H9 (cell line): Measurements from ENCODE around the gene DCX. TPM values are rescaled to one million over a fixed set of nuclear protein-coding genes. Genes with fewer than 3 reads are reported as not detected.

Experiments
- DNase-seq: peaks from one replicate; pipeline ENCODE4 v3.0.0-alpha.2; 2017
- H2AFZ ChIP-seq: one replicate; pipeline ENCODE4 v1.6.1; 2013; ENCODE audit warnings: mild to moderate bottlenecking, low read length, control low read depth, moderate library complexity
- H2AK5ac ChIP-seq: 2 replicates; pipeline ENCODE4 v1.6.1; 2013; ENCODE audit warnings: low read length, control low read depth, mixed read lengths; ENCODE audit not compliant: insufficient read length
- H2BK120ac ChIP-seq: one replicate; pipeline ENCODE4 v1.6.1; 2013; ENCODE audit warnings: low read depth, mild to moderate bottlenecking, low read length, control low read depth, inconsistent platforms; ENCODE audit not compliant: poor library complexity, severe bottlenecking
- H2BK12ac ChIP-seq: 2 replicates; pipeline ENCODE4 v1.6.1; 2013; ENCODE audit warnings: low read length, control low read depth, mixed read lengths, low read depth; ENCODE audit not compliant: insufficient read length
- H2BK15ac ChIP-seq: 2 replicates; pipeline ENCODE4 v1.6.1; 2013; ENCODE audit warnings: low read depth, low read length, control low read depth
- H2BK20ac ChIP-seq: one replicate; pipeline ENCODE4 v1.6.1; 2013; ENCODE audit warnings: low read depth, mild to moderate bottlenecking, low read length, control low read depth, inconsistent platforms; ENCODE audit not compliant: poor library complexity, severe bottlenecking
- H2BK5ac ChIP-seq: 2 replicates; pipeline ENCODE4 v1.6.1; 2013; ENCODE audit warnings: low read length, control low read depth, mixed read lengths; ENCODE audit not compliant: insufficient read length
- H3K14ac ChIP-seq: 2 replicates; pipeline ENCODE4 v1.6.1; 2013; ENCODE audit warnings: low read length, control low read depth; ENCODE audit not compliant: insufficient read depth
- H3K18ac ChIP-seq: 2 replicates; pipeline ENCODE4 v1.6.1; 2013; ENCODE audit warnings: low read depth, mild to moderate bottlenecking, mixed read lengths, low read length, control low read depth; ENCODE audit not compliant: insufficient read length
- H3K23ac ChIP-seq: 2 replicates; pipeline ENCODE4 v1.6.1; 2013; ENCODE audit warnings: low read length, control low read depth, mixed read lengths, low read depth; ENCODE audit not compliant: insufficient read length
- H3K23me2 ChIP-seq: 2 replicates; pipeline ENCODE4 v1.6.1; 2013; ENCODE audit warnings: low read depth, mild to moderate bottlenecking, mixed read lengths, low read length, control low read depth; ENCODE audit not compliant: insufficient read length, poor library complexity, severe bottlenecking
- H3K27ac ChIP-seq: 2 replicates; pipeline ENCODE4 v1.5.1; 2013; ENCODE audit warnings: low read length, control low read depth, mixed read lengths, low read depth; ENCODE audit not compliant: insufficient read length
- H3K27me3 ChIP-seq: 2 replicates; pipeline ENCODE4 v1.6.1; 2013; ENCODE audit warnings: low read length, control low read depth, inconsistent platforms; ENCODE audit not compliant: insufficient read depth
- H3K4ac ChIP-seq: 2 replicates; pipeline ENCODE4 v1.6.1; 2013; ENCODE audit warnings: low read depth, mild to moderate bottlenecking, control low read depth, inconsistent platforms, low read length, moderate library complexity
- H3K4me1 ChIP-seq: 2 replicates; pipeline ENCODE4 v1.6.1; 2013; ENCODE audit warnings: low read length, control low read depth, inconsistent platforms; ENCODE audit not compliant: insufficient read depth
- H3K4me2 ChIP-seq: 2 replicates; pipeline ENCODE4 v1.6.1; 2013; ENCODE audit warnings: low read length, control low read depth, mixed read lengths; ENCODE audit not compliant: insufficient read length, insufficient read depth
- H3K56ac ChIP-seq: 2 replicates; pipeline ENCODE4 v1.6.1; 2013; ENCODE audit warnings: low read depth, mild to moderate bottlenecking, mixed read lengths, low read length, control low read depth; ENCODE audit not compliant: insufficient read length
- H3K79me1 ChIP-seq: 2 replicates; pipeline ENCODE4 v1.6.1; 2013; ENCODE audit warnings: low read depth, mild to moderate bottlenecking, moderate library complexity, low read length, control low read depth, inconsistent platforms; ENCODE audit not compliant: insufficient read depth, poor library complexity, severe bottlenecking
- H3K79me2 ChIP-seq: 2 replicates; pipeline ENCODE4 v1.6.1; 2013; ENCODE audit warnings: low read length, control low read depth, inconsistent platforms; ENCODE audit not compliant: insufficient read depth
- H3K9ac ChIP-seq: 2 replicates; pipeline ENCODE4 v1.6.1; 2013; ENCODE audit warnings: low read length, control low read depth, mixed read lengths; ENCODE audit not compliant: insufficient read length; ENCODE audit errors: extremely low read depth
- H3K9me3 ChIP-seq: one replicate; pipeline ENCODE4 v1.6.1; 2013; ENCODE audit warnings: low read depth, low read length, inconsistent platforms; ENCODE audit not compliant: control insufficient read depth
- H3T11ph ChIP-seq: one replicate; pipeline ENCODE4 v1.6.1; 2013; ENCODE audit warnings: mild to moderate bottlenecking, low read length, control low read depth, inconsistent platforms
- H4K20me1 ChIP-seq: one replicate; pipeline ENCODE4 v1.6.1; 2013; ENCODE audit not compliant: control insufficient read depth, insufficient read length, insufficient read depth
- H4K5ac ChIP-seq: 2 replicates; pipeline ENCODE4 v1.6.1; 2013; ENCODE audit warnings: low read depth, mild to moderate bottlenecking, mixed read lengths, low read length, control low read depth; ENCODE audit not compliant: insufficient read length
- H4K8ac ChIP-seq: replicated peaks from 2 replicates; pipeline ENCODE4 v1.6.1; 2013; ENCODE audit warnings: low read length, control low read depth, mixed read lengths, low read depth; ENCODE audit not compliant: insufficient read length
- H4K91ac ChIP-seq: 2 replicates; pipeline ENCODE4 v1.6.1; 2013; ENCODE audit warnings: low read depth, mild to moderate bottlenecking, moderate library complexity, mixed read lengths, low read length, control low read depth; ENCODE audit not compliant: insufficient read length
- H3K27ac Mint-ChIP-seq, 3 experiments: 2 replicates in 2 of 3; 3 replicates in 1 of 3; pipeline ENCODE4 v1.8.0; 2020 to 2021; ENCODE audit warnings: mixed read lengths in 3 of 3, mild to moderate bottlenecking in 1 of 3, moderate library complexity in 1 of 3
- H3K27me3 Mint-ChIP-seq: 2 replicates; pipeline ENCODE4 v1.8.0; 2021; ENCODE audit warnings: low read depth, mild to moderate bottlenecking, moderate library complexity, mixed read lengths
- H3K36me3 Mint-ChIP-seq, 3 experiments: 2 replicates in 2 of 3; 3 replicates in 1 of 3; pipeline ENCODE4 v1.8.0; 2020 to 2021; ENCODE audit warnings: low read depth in 3 of 3, mixed read lengths in 3 of 3; ENCODE audit not compliant: insufficient read depth in 1 of 3
- H3K4me1 Mint-ChIP-seq, 2 experiments: 2 replicates each; pipeline ENCODE4 v1.8.0; 2020; ENCODE audit warnings: mixed read lengths in 2 of 2
- H3K4me3 Mint-ChIP-seq, 2 experiments: 2 replicates in 1 of 2; 3 replicates in 1 of 2; pipeline ENCODE4 v1.8.0; 2020 to 2021; ENCODE audit warnings: mild to moderate bottlenecking in 2 of 2, mixed read lengths in 2 of 2, moderate library complexity in 1 of 2
- H3K9me3 Mint-ChIP-seq, 2 experiments: 2 replicates in 1 of 2; 3 replicates in 1 of 2; pipeline ENCODE4 v1.8.0; 2020; ENCODE audit warnings: mild to moderate bottlenecking in 2 of 2, mixed read lengths in 2 of 2, moderate library complexity in 1 of 2
- CTCF ChIP-seq: fragments of 200-600 bp; sonication (generic); conservative IDR thresholded peaks from 3 replicates; pipeline ENCODE4 v1.8.0; 2021; ENCODE audit warnings: antibody characterized with exemption, mild to moderate bottlenecking
- WGBS: extraction: QIAGEN DNeasy Blood & Tissue Kit; methylation state at CpG from one replicate; pipeline ENCODE4 v1.1.7; 2013; ENCODE audit warnings: missing lambda C conversion rate, low lambda C conversion rate, mixed read lengths; ENCODE audit not compliant: insufficient read length; ENCODE audit errors: extremely low coverage; 5-methylcytosine and 5-hydroxymethylcytosine counted together
- total RNA-seq: library from RNA; stranded (reverse); gene quantifications from 2 replicates; pipeline ENCODE4 v1.2.1, GENCODE V29; 2021

The DCX gene
- total RNA-seq, 1 experiment from 2014 or later: 2.0 TPM

GRCh38 chrX:111394569-111394968 is 17.4 kb downstream of the DCX start:
- Histone ChIP-seq H3K18ac (no peak overlapping the region), H3K9me3 (no peaks in the 10 kb centered on the region), H3K27ac (no peak overlapping the region), H2BK12ac (no peak overlapping the region), H2BK5ac (no peak overlapping the region), H3K4me1 (no peaks in the 10 kb centered on the region), H3K23me2 (no peaks in the 10 kb centered on the region), H4K20me1 (no peaks in the 10 kb centered on the region), H2BK120ac (no peak overlapping the region), H4K5ac (no peak overlapping the region), H2AFZ (no peak overlapping the region), H4K91ac (no peak overlapping the region), H4K8ac (no peak overlapping the region), H3K56ac (no peak overlapping the region), H3K9ac (no peak overlapping the region), H3K14ac (no peak overlapping the region), H3K4me2 (no peak overlapping the region), H3K23ac (no peak overlapping the region), H3K79me2 (no peaks in the 10 kb centered on the region), H2AK5ac (no peak overlapping the region), H2BK15ac (no peak overlapping the region), H2BK20ac (no peak overlapping the region), H3K4ac (no peak overlapping the region), H3K79me1 (no peaks in the 10 kb centered on the region), H3T11ph (no peak overlapping the region), H3K27me3 (no peaks in the 10 kb centered on the region)
- no peaks in the 10 kb centered on the region for H3K9me3 Mint-ChIP-seq
- no CpG with 5 or more reads among the region's 1 CpG for WGBS
- DNase-seq: no peak
- peaks cover 1% of the 10 kb centered on the region for H3K27me3 Mint-ChIP-seq
- no peak overlapping the region for H3K4me3 Mint-ChIP-seq
- TF ChIP-seq CTCF: no peak
- 0 out of 4 replicates have a peak, but pooled peaks cover 0 to 4% of the 10 kb centered on the region in 2 experiments for H3K4me1 Mint-ChIP-seq
- H3K36me3 Mint-ChIP-seq: no peaks in the 10 kb centered on the region
- H3K27ac Mint-ChIP-seq: no peak overlapping the region
